Neuronal stem cell (in vitro differentiated cells): Measurements from ENCODE around the gene TIAM2.

Experiments
- DNase-seq: peaks from one replicate; pipeline ENCODE4 v3.0.0-alpha.2; 2013; ENCODE audit warnings: low spot score
- H2AFZ ChIP-seq: one replicate; pipeline ENCODE4 v1.6.1; 2013; ENCODE audit warnings: mild to moderate bottlenecking, low read length, inconsistent platforms
- H2AK5ac ChIP-seq: 2 replicates; pipeline ENCODE4 v1.6.1; 2013; ENCODE audit warnings: low read depth, mild to moderate bottlenecking, inconsistent platforms, low read length, moderate library complexity, mixed read lengths
- H2BK120ac ChIP-seq: 2 replicates; pipeline ENCODE4 v1.6.1; 2013; ENCODE audit warnings: low read depth, mild to moderate bottlenecking, inconsistent platforms, low read length, moderate library complexity, mixed read lengths
- H2BK12ac ChIP-seq: one replicate; pipeline ENCODE4 v1.6.1; 2013; ENCODE audit warnings: low read length, inconsistent platforms
- H2BK15ac ChIP-seq: 2 replicates; pipeline ENCODE4 v1.6.1; 2013; ENCODE audit warnings: mild to moderate bottlenecking, low read length, inconsistent platforms, mixed read lengths
- H2BK5ac ChIP-seq: one replicate; pipeline ENCODE4 v1.6.1; 2013; ENCODE audit warnings: inconsistent platforms, mild to moderate bottlenecking, low read length, moderate library complexity
- H3K14ac ChIP-seq: one replicate; pipeline ENCODE4 v1.6.1; 2013; ENCODE audit warnings: low read length, inconsistent platforms
- H3K18ac ChIP-seq: 2 replicates; pipeline ENCODE4 v1.6.1; 2013; ENCODE audit warnings: low read length, inconsistent platforms
- H3K23ac ChIP-seq: 2 replicates; pipeline ENCODE4 v1.6.1; 2013; ENCODE audit warnings: low read depth, mild to moderate bottlenecking, mixed read lengths, low read length, inconsistent platforms; ENCODE audit not compliant: poor library complexity
- H3K27ac ChIP-seq: replicated peaks from 3 replicates; pipeline ENCODE4 v1.5.1; 2013; ENCODE audit warnings: low read length, inconsistent platforms
- H3K27me3 ChIP-seq, 3 experiments: 2 replicates each; pipeline ENCODE4 v1.6.1; 2013; ENCODE audit warnings: low read length in 3 of 3, mild to moderate bottlenecking in 2 of 3, inconsistent platforms in 1 of 3, low read depth in 1 of 3, mixed read lengths in 1 of 3, moderate library complexity in 1 of 3; ENCODE audit not compliant: control insufficient read depth in 3 of 3, insufficient read depth in 3 of 3
- H3K36me3 ChIP-seq, 2 donors: replicated peaks in 1 of 2; 2 replicates each; pipeline ENCODE4 v1.6.1; 2013; ENCODE audit warnings: low read length in 2 of 2; ENCODE audit not compliant: control insufficient read depth in 2 of 2, insufficient read depth in 2 of 2
- H3K4ac ChIP-seq: 2 replicates; pipeline ENCODE4 v1.6.1; 2013; ENCODE audit warnings: inconsistent platforms, mild to moderate bottlenecking, low read length, moderate library complexity
- H3K4me1 ChIP-seq, 2 donors: 1 replicate in 1 of 2; 2 replicates in 1 of 2; pipeline ENCODE4 v1.6.1; 2013; ENCODE audit warnings: low read length in 2 of 2, low read depth in 1 of 2; ENCODE audit not compliant: control insufficient read depth in 2 of 2, insufficient read depth in 1 of 2
- H3K4me2 ChIP-seq: one replicate; pipeline ENCODE4 v1.6.1; 2013; ENCODE audit warnings: mild to moderate bottlenecking, low read length, inconsistent platforms; ENCODE audit not compliant: insufficient read depth, poor library complexity, severe bottlenecking
- H3K4me3 ChIP-seq, 2 donors: 2 replicates each; pipeline ENCODE4 v1.5.1; 2013; ENCODE audit warnings: low read length in 2 of 2, mild to moderate bottlenecking in 2 of 2, inconsistent platforms in 1 of 2, moderate library complexity in 1 of 2
- H3K79me1 ChIP-seq: one replicate; pipeline ENCODE4 v1.6.1; 2013; ENCODE audit warnings: low read depth, mild to moderate bottlenecking, inconsistent platforms, low read length, moderate library complexity
- H3K9ac ChIP-seq: one replicate; pipeline ENCODE4 v1.6.1; 2013; ENCODE audit warnings: mild to moderate bottlenecking, low read depth, low read length, inconsistent platforms; ENCODE audit not compliant: poor library complexity
- H3K9me3 ChIP-seq, 2 donors: replicated peaks in 1 of 2; 2 replicates each; pipeline versions ENCODE3 to v1.6.1; 2013; ENCODE audit warnings: low read length in 2 of 2, mild to moderate bottlenecking in 2 of 2, inconsistent platforms in 1 of 2, low read depth in 1 of 2, mixed read lengths in 1 of 2, moderate library complexity in 1 of 2; ENCODE audit not compliant: control insufficient read depth in 2 of 2, insufficient read depth in 1 of 2
- H4K8ac ChIP-seq: one replicate; pipeline ENCODE4 v1.6.1; 2013; ENCODE audit warnings: low read depth, mild to moderate bottlenecking, inconsistent platforms, low read length, moderate library complexity
- H4K91ac ChIP-seq: one replicate; pipeline ENCODE4 v1.6.1; 2013; ENCODE audit warnings: low read length, low read depth, mild to moderate bottlenecking, inconsistent platforms; ENCODE audit not compliant: poor library complexity
- WGBS, 2 donors: extraction: QIAGEN DNeasy Blood & Tissue Kit; methylation state at CpG; one replicate each; pipeline ENCODE4 v1.1.7; 2013; ENCODE audit warnings: missing lambda C conversion rate in 2 of 2, mixed read lengths in 1 of 2; ENCODE audit not compliant: insufficient read length in 2 of 2, insufficient replicate concordance in 1 of 2; ENCODE audit errors: extremely low coverage in 2 of 2; 5-methylcytosine and 5-hydroxymethylcytosine counted together

TIAM2 gene

DNA sequence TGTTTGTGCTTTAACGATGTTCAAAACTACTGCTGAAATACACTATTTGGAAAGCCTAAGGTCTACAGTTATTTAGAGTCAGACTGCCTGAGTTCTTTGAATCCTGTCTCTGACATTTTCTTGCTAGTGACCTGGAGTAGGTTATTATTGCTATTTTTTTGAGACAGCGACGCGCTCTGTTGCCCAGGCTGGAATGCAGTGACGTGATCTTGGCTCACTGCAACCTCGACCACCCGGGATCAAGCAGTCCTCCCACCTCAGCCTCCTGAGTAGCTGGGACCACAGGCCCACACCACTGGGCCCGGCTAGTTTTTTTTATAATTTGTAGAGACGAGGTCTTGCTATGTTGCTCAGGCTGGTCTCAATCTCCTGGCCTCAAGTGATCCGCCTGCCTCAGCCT, 96.6 kb downstream of the TIAM2 start:
- no peak overlapping the region for H4K91ac ChIP-seq
- H3K14ac ChIP-seq = no peak overlapping the region
- H3K9ac ChIP-seq = no peak overlapping the region
- H3K79me1 ChIP-seq = no peaks in the 10 kb centered on the region
- no peak overlapping the region for H3K27ac ChIP-seq
- H4K8ac ChIP-seq = no peak overlapping the region
- no peak overlapping the region for H2BK15ac ChIP-seq
- no peak overlapping the region for H2AK5ac ChIP-seq
- DNase-seq = no peak
- peaks cover 0 to 11% of the 10 kb centered on the region in 2 donors for H3K4me1 ChIP-seq
- H3K23ac ChIP-seq = no peak overlapping the region
- H3K4me3 ChIP-seq = no peak overlapping the region
- no peak overlapping the region for H2BK12ac ChIP-seq
- H3K4ac ChIP-seq = no peak overlapping the region
- no peak overlapping the region for H3K18ac ChIP-seq
- peaks cover 6 to 19% of the 10 kb centered on the region in 2 donors for H3K36me3 ChIP-seq
- H2BK120ac ChIP-seq = no peak overlapping the region
- peaks cover 0 to 2% of the 10 kb centered on the region in 2 donors for H3K9me3 ChIP-seq
- no peak overlapping the region for H3K4me2 ChIP-seq
- WGBS, 2 donors = no CpG with 5 or more reads among the region's 10 CpGs
- H2BK5ac ChIP-seq = no peak overlapping the region
- H2AFZ ChIP-seq = no peak overlapping the region
- H3K27me3 ChIP-seq = no peaks in the 10 kb centered on the region

GRCh38 chr6:155093430-155093829, 98.3 kb downstream of the TIAM2 start:
- Histone ChIP-seq H3K79me1 (no peaks in the 10 kb centered on the region), H2BK15ac (no peak overlapping the region), H2BK120ac (no peak overlapping the region), H4K8ac (no peak overlapping the region), H3K4ac (no peak overlapping the region), H2AK5ac (no peak overlapping the region), H3K36me3 (peaks cover 6 to 19% of the 10 kb centered on the region in 2 donors), H3K14ac (no peak overlapping the region), H2AFZ (no peak overlapping the region), H2BK5ac (no peak overlapping the region), H3K9ac (no peak overlapping the region), H3K4me2 (no peak overlapping the region), H3K4me1 (peaks cover 0 to 11% of the 10 kb centered on the region in 2 donors), H3K23ac (no peak overlapping the region), H3K18ac (peak overlapping the region; percentile 0), H4K91ac (no peak overlapping the region), H3K27ac (no peak overlapping the region), H2BK12ac (no peak overlapping the region), H3K4me3 (no peak overlapping the region), H3K9me3 (peaks cover 2 to 8% of the 10 kb centered on the region in 2 donors), H3K27me3 (no peaks in the 10 kb centered on the region)
- no peak for DNase-seq
- WGBS, 2 donors = no CpG with 5 or more reads among the region's 7 CpGs

DNA sequence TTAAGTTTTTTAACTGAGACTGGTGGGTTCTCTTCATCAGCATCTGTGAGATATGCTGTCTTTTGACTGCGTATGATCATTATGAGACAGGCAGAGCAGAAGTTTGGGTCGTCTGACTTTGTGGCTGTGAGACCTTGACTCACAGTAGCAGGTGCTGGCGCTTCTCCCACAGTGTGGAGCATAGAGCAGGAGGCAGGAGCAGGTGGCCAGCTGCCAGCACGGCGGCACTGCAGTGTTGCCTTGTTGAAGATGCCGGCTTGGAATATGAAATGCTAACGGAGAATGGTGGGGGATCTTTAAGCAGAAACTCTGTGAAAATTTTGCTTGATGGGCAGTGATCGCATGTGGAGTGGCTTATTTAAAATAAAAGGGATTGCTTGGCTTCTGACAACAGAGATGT, 105.0 kb downstream of the TIAM2 start:
- H4K8ac ChIP-seq = no peak overlapping the region
- H3K4ac ChIP-seq = no peak overlapping the region
- H3K79me1 ChIP-seq = no peaks in the 10 kb centered on the region
- H2AFZ ChIP-seq = no peak overlapping the region
- H4K91ac ChIP-seq = no peak overlapping the region
- no peak overlapping the region for H3K4me3 ChIP-seq
- H3K9me3 ChIP-seq = peaks cover 0 to 8% of the 10 kb centered on the region in 2 donors
- no CpG with 5 or more reads among the region's 8 CpGs for WGBS, 2 donors
- no peak overlapping the region for H2BK120ac ChIP-seq
- H2BK12ac ChIP-seq = no peak overlapping the region
- no peak overlapping the region for H3K9ac ChIP-seq
- peaks cover 0 to 3% of the 10 kb centered on the region in 2 donors for H3K4me1 ChIP-seq
- H3K18ac ChIP-seq = peak overlapping the region; percentile 31
- DNase-seq = no peak
- H2BK15ac ChIP-seq = no peak overlapping the region
- H3K27me3 ChIP-seq = no peaks in the 10 kb centered on the region
- no peak overlapping the region for H3K23ac ChIP-seq
- H3K14ac ChIP-seq = no peak overlapping the region
- no peak overlapping the region for H3K4me2 ChIP-seq
- no peak overlapping the region for H2BK5ac ChIP-seq
- no peaks in the 10 kb centered on the region for H3K36me3 ChIP-seq
- no peak overlapping the region for H3K27ac ChIP-seq
- H2AK5ac ChIP-seq = no peak overlapping the region

DNA sequence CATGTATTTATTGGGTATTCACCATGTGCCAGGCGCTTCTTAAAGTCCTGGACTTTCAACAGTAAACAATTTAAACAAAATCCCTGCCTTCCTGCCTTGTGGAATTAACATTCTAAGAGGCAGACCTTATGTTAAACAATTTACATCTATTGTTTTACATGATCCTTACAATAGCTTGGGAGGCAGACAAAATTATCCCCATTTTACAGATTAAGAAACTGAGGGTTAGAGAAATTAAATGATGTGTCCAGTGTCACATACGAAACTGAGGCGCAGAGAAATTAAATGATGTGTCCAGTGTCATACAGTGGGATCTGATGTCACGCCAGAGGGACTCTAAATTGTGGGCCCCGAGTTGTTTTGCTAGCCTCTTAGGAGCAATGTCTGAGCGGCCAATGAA, 105.5 kb downstream of the TIAM2 start:
- Histone ChIP-seq H2BK15ac (no peak overlapping the region), H3K18ac (no peak overlapping the region), H3K27ac (no peak overlapping the region), H3K79me1 (no peaks in the 10 kb centered on the region), H3K23ac (no peak overlapping the region), H3K4me3 (no peak overlapping the region), H2BK5ac (no peak overlapping the region), H3K36me3 (no peaks in the 10 kb centered on the region), H2BK12ac (no peak overlapping the region), H2AFZ (no peak overlapping the region), H3K4me1 (no peaks in the 10 kb centered on the region), H3K4ac (no peak overlapping the region), H4K91ac (no peak overlapping the region), H3K9me3 (peaks cover 0 to 8% of the 10 kb centered on the region in 2 donors), H3K14ac (no peak overlapping the region), H4K8ac (no peak overlapping the region), H3K27me3 (no peaks in the 10 kb centered on the region), H3K4me2 (no peak overlapping the region), H3K9ac (no peak overlapping the region), H2BK120ac (no peak overlapping the region), H2AK5ac (no peak overlapping the region)
- no peak for DNase-seq
- WGBS, 2 donors = no CpG with 5 or more reads among the region's 6 CpGs
